ENCODE results near the gene CEP85. TPM values are rescaled to one million over a fixed set of nuclear protein-coding genes. Genes with fewer than 3 reads are reported as not detected.

The CEP85 gene
- total and polyA plus RNA-seq, 2 of the 13 experiments (the other 11 are each of a cell fraction or from before 2014, with no cell fraction given): 16.1 to 26.7 TPM

DNA sequence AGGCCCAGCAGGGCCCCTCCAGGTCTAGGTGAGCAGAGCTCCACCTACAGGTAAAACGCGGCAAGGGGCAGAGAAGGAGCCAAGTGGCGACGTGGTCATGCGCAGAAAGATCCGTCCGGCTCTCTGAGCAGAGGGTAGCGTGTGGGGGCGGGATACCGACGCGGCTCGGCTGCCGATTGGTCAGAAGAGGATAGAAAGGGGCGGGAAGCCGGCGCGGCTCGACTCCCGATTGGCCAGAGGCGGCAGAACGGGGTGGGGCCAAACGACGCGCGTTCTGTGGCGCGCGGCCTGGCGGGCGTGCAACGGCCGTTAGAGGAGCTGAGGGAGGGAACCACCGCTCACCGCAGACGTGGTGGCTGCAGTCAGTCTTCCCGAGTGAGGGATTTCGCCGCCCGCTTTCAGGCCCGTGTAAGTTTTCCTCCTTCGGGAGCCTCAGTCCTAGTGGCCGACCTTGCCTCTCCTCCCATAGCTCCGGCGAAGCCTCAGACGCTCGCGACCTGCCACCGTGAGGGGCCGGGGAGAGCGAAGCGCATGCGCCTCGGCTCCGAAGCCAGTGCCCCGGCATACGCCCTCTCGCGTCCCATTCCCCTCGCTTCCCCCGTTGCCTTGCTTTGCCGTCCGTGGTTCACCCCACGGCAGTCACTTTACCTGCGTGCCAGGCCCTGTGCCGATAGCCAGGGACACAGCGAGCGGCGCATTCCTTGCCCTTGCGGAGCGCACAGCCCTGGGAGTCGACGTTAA lies at the start of gene CEP85 (continued):
- TF ChIP-seq ATF3 (CRISPR knock-in tag; IDR thresholded peaks at IDR 0.05): no peak
- TF ChIP-seq JUND (CRISPR knock-in tag; IDR thresholded peaks at IDR 0.05): no peak
- TF ChIP-seq SUZ12 (IDR thresholded peaks at IDR 0.05; ENCODE audit: low read depth, low read length): no peak
- peak; percentile 84 for TF ChIP-seq DRAP1 (CRISPR knock-in tag; IDR thresholded peaks at IDR 0.05)
- no peak for TF ChIP-seq BRF2 (CRISPR knock-in tag; IDR thresholded peaks at IDR 0.05)
- TF ChIP-seq XRCC5 (optimal IDR thresholded peaks at IDR 0.05; ENCODE audit: low read length): peak; percentile 96
- peak; percentile 44; the same call in 1 of the 2 replicates for TF ChIP-seq FOSL2 (CRISPR knock-in tag; IDR thresholded peaks at IDR 0.05)
- peak; percentile 54; the same call in 1 of the 2 replicates for TF ChIP-seq AFF4 (CRISPR knock-in tag; IDR thresholded peaks at IDR 0.05)
- no peak for TF ChIP-seq ZNF124 (CRISPR knock-in tag; IDR thresholded peaks at IDR 0.05)
- peak; percentile 63 for TF ChIP-seq ERF (CRISPR knock-in tag; IDR thresholded peaks at IDR 0.05)
- TF ChIP-seq, protein P1, sequence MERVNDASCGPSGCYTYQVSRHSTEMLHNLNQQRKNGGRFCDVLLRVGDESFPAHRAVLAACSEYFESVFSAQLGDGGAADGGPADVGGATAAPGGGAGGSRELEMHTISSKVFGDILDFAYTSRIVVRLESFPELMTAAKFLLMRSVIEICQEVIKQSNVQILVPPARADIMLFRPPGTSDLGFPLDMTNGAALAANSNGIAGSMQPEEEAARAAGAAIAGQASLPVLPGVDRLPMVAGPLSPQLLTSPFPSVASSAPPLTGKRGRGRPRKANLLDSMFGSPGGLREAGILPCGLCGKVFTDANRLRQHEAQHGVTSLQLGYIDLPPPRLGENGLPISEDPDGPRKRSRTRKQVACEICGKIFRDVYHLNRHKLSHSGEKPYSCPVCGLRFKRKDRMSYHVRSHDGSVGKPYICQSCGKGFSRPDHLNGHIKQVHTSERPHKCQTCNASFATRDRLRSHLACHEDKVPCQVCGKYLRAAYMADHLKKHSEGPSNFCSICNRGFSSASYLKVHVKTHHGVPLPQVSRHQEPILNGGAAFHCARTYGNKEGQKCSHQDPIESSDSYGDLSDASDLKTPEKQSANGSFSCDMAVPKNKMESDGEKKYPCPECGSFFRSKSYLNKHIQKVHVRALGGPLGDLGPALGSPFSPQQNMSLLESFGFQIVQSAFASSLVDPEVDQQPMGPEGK (CRISPR knock-in tag; IDR thresholded peaks at IDR 0.05): peak; percentile 86
- no peak for TF ChIP-seq ZNF335 (CRISPR knock-in tag; IDR thresholded peaks at IDR 0.05)
- TF ChIP-seq ZNF781 (CRISPR knock-in tag; IDR thresholded peaks at IDR 0.05; ENCODE audit: borderline replicate concordance, not compliant biosample characterization): no peak
- TF ChIP-seq, protein P2, sequence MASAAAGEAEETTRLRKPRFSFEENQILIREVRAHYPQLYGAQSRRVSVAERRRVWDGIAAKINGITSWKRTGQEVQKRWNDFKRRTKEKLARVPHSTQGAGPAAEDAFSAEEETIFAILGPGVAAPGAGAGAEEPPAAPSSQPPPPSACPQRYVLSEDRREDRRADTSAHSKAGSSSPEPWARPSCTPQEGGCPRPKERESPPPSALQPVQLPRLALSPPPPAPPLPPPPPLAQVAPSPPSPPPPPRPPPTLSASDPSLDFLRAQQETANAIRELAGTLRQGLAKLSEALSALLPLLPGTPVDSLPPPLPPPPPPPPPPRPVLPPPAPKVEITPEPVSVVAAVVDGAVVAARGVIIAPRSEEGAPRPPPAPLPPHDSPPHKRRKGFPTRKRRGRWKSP (CRISPR knock-in tag; IDR thresholded peaks at IDR 0.05): peak; percentile 92
- TF ChIP-seq ZNF570 (CRISPR knock-in tag; IDR thresholded peaks at IDR 0.05; ENCODE audit: borderline replicate concordance): no peak
- TF ChIP-seq POLR2AphosphoS5 (IDR thresholded peaks at IDR 0.05; ENCODE audit: low read depth, low read length): peak; percentile 93
- TF ChIP-seq AGO1 (IDR thresholded peaks at IDR 0.05; ENCODE audit: low read depth, low read length, poor library complexity, severe bottlenecking): peak; percentile 67
- TF ChIP-seq GFI1 (CRISPR knock-in tag; IDR thresholded peaks at IDR 0.05; ENCODE audit: borderline replicate concordance): no peak
- TF ChIP-seq RORA (CRISPR knock-in tag; IDR thresholded peaks at IDR 0.05): no peak

Measured in HepG2 (cell line).